ENCODE results near the gene CDK11B. TPM values are rescaled to one million over a fixed set of nuclear protein-coding genes. Genes with fewer than 3 reads are reported as not detected.

CDK11B gene
- total RNA-seq, 2 donors from 2014 or later = 31.8 to 44.7 TPM

DNA sequence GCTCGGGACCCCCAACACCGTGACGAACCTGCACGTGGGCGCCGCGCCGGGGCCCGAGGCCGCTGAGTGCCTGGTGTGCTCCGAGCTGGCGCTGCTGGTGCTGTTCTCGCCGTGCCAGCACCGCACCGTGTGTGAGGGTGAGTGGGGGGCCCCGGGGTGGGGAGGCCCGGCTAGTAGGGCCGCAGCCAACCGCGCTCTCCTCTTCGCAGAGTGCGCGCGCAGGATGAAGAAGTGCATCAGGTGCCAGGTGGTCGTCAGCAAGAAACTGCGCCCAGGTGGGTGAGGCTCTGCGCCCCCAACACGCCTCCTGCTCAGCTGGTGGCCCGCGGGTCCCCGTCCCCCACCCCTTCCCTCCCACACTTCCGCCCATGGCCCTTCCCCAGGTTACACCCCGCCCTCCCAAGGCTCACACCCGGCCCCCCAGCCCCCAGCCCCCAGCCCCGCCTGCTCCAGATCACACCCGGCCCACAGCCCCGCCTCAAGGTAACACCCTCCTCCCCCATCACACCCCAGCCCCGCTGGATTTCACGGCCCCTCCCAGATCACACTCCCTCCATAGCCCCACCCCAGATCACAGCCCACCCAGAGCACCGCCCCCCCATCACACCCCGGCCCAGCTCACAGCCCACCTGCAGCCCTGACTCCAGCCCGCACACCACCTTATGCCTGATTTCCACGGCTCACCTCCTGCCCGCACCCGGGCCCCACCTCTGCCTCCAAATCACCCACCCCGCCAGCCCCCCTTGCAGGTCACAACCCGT, 29.2 kb downstream of the CDK11B start:
- intact Hi-C loops (cut with DNase I) = no loop called here
- Histone ChIP-seq H3K27ac (no peak overlapping the region), H3K4me1 (peaks cover 5% of the 10 kb centered on the region), H3K9me3 (no peaks in the 10 kb centered on the region), H3K4me3 (peak overlapping the region; percentile 13), H3K36me3 (no peaks in the 10 kb centered on the region), H3K9ac (ENCODE audit: low read depth in 2 of 2, low read length in 2 of 2) (peak overlapping the region in 1 of 2 donors; percentile 27), H3K27me3 (peaks cover 19% of the 10 kb centered on the region)
- TF ChIP-seq, protein P1, sequence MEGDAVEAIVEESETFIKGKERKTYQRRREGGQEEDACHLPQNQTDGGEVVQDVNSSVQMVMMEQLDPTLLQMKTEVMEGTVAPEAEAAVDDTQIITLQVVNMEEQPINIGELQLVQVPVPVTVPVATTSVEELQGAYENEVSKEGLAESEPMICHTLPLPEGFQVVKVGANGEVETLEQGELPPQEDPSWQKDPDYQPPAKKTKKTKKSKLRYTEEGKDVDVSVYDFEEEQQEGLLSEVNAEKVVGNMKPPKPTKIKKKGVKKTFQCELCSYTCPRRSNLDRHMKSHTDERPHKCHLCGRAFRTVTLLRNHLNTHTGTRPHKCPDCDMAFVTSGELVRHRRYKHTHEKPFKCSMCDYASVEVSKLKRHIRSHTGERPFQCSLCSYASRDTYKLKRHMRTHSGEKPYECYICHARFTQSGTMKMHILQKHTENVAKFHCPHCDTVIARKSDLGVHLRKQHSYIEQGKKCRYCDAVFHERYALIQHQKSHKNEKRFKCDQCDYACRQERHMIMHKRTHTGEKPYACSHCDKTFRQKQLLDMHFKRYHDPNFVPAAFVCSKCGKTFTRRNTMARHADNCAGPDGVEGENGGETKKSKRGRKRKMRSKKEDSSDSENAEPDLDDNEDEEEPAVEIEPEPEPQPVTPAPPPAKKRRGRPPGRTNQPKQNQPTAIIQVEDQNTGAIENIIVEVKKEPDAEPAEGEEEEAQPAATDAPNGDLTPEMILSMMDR (IDR thresholded peaks at IDR 0.05) = no peak
- peak; percentile 46 for DNase-seq

GRCh38 chr1:1628754-1629429, 29.9 kb downstream of the CDK11B start:
- Histone ChIP-seq H3K4me1 (peaks cover 5% of the 10 kb centered on the region), H3K9ac (ENCODE audit: low read depth in 2 of 2, low read length in 2 of 2) (peak overlapping the region in 1 of 2 donors; percentile 27), H3K36me3 (no peaks in the 10 kb centered on the region), H3K9me3 (no peaks in the 10 kb centered on the region), H3K27ac (no peak overlapping the region), H3K27me3 (peaks cover 19% of the 10 kb centered on the region), H3K4me3 (peak overlapping the region; percentile 13)
- intact Hi-C loops (cut with DNase I) = no loop called here
- DNase-seq = no peak
- TF ChIP-seq, protein P1 (IDR thresholded peaks at IDR 0.05) = no peak

- no peak overlapping the region for H3K4me3 ChIP-seq
- no peaks in the 10 kb centered on the region for H3K9me3 ChIP-seq
- DNase-seq = no peak
- intact Hi-C loops (cut with DNase I) = no loop called here
- H3K4me1 ChIP-seq = peaks cover 5% of the 10 kb centered on the region
- TF ChIP-seq, protein P1 (IDR thresholded peaks at IDR 0.05) = no peak
- peak overlapping the region; percentile 32 for H3K27ac ChIP-seq
- peak overlapping the region in 1 of 2 donors; percentile 8 for H3K9ac ChIP-seq (ENCODE audit: low read depth in 2 of 2, low read length in 2 of 2)
- H3K36me3 ChIP-seq = no peaks in the 10 kb centered on the region
- peaks cover 19% of the 10 kb centered on the region for H3K27me3 ChIP-seq
Measured at GRCh38 chr1:1627829-1628753, 30.7 kb downstream of the CDK11B start.

DNA sequence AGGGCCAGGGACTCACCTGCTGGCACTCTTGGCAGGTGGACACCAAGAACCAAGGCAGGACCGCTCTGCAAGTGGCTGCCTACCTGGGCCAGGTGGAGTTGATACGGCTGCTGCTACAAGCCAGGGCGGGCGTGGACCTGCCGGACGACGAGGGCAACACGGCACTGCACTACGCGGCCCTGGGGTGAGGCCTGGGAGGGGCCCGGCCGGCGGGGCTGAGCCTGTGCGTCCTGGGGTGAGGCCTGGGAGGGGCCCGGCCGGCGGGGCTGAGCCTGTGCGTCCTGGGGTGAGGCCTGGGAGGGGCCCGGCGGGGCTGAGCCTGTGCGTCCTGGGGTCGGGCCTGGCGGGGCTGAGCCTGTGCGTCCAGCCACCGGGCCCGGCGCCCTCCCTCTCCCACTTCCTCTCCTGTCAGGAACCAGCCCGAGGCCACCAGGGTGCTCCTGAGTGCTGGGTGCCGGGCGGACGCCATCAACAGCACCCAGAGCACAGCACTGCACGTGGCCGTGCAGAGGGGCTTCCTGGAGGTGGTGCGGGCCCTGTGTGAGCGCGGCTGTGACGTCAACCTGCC, 31.5 kb downstream of the CDK11B start:
- no peaks in the 10 kb centered on the region for H3K36me3 ChIP-seq
- no peak overlapping the region for H3K4me3 ChIP-seq
- peaks cover 5% of the 10 kb centered on the region for H3K4me1 ChIP-seq
- peaks cover 19% of the 10 kb centered on the region for H3K27me3 ChIP-seq
- H3K27ac ChIP-seq = peak overlapping the region; percentile 72
- DNase-seq = peak; percentile 84
- intact Hi-C loops (cut with DNase I) = no loop called here
- no peaks in the 10 kb centered on the region for H3K9me3 ChIP-seq
- H3K9ac ChIP-seq (ENCODE audit: low read depth in 2 of 2, low read length in 2 of 2) = peak overlapping the region; percentile 43 to 51
- TF ChIP-seq, protein P1 (IDR thresholded peaks at IDR 0.05) = no peak

All from colonic mucosa (tissue), 4 donors.